NCI-H128 (cell line): ENCODE measurements around the gene HSPD1.
"Not testable (repeated sequence)": the region's sequence is repeated elsewhere in the genome, so short reads cannot be mapped to it uniquely, and the experiment has no call there.

ENCODE experiments used
- DNase-seq: peaks from one replicate; lab custom pipeline; 2025; ENCODE audit not compliant: unreplicated experiment; lab: John Stamatoyannopoulos, UW

Gene HSPD1

DNA sequence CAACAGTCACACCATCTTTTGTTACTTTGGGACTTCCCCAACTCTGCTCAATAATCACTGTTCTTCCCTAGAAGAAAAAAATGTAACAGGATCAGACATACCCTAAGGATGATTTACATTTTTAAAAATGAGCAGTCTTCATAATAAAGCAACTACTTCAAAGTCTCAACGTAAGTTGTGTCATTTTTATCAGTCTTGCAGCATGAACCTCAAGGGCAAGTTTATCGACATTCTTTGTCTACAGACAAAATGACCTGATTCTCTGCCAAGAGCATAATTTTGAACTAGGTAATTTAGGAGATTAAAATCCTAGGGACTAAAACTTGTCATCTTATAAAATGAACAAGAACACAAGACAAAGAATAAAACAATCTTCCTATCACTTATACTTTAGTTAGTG lies 2.3 kb downstream of the HSPD1 start:
- DNase-seq = no peak

DNA sequence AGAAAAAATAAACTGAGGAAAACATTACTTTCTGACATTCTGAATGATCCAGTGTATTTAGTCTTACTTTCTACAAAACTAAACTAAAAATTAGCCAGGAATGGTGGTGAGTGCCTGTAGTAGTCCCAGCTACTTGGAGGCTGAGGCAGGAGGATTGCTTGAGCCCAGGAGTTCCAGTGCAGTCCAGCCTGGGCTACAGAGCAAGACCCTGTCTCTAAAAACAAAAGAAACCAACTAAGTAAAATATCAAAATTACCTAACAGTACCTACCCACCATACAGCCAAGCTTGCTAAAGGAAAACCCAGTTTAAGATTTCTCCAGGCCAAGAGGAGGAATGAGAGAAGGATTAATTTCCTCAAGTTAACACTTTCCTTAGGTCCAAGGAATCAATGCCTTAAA lies 2.9 kb downstream of the HSPD1 start:
- no peak for DNase-seq

DNA sequence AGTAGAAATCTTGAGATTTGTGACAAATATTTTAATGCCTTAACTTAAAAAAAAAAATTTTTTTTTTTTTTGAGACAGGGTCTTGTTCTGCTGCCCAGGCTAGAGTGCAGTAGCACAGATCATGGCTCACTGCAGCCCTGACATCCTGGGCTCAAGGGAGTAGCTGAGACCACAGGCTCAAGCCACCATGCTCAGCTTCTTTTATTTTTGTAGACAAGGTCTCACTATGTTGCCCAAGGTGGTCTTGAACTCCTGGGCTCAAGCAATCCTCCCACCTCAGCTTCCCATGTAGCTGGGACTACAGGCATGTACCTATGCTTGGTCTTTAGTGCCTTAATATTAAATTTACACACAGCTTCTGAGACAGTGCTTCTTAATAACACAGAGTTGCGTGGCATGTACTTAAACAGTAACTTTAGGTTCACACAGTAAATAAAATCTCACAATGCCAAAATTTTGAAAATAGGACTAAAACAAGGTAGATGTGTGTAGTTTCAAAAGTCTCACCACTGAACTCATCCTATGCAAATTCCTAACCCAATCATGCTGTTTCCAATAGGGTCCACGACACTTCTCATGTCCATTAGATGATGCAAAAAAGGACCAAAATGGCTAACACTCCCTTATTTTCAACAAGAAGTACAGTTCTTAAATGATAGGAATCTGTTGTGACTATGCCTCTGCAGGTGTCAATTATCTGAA lies 4.1 kb downstream of the HSPD1 start:
- no peak for DNase-seq

DNA sequence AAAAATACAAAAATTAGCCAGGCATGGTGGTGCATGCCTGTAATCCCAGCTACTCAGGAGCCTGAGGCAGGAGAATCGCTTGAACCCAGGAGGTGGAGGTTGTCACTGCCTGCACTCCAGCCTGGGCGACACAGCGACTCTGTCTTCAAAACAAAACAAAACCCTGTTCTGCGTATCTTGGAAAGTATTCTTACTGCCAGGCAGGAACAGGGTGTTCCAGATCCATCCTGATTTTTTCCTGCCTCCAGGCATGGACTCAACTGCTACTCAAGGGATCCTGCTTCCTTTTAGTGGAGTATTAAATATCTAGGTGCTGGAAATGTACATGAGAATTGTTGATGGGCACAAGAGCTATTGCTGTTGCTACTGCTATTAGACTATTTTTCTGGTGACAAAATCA lies 12.3 kb downstream of the HSPD1 start:
- no peak for DNase-seq

DNA sequence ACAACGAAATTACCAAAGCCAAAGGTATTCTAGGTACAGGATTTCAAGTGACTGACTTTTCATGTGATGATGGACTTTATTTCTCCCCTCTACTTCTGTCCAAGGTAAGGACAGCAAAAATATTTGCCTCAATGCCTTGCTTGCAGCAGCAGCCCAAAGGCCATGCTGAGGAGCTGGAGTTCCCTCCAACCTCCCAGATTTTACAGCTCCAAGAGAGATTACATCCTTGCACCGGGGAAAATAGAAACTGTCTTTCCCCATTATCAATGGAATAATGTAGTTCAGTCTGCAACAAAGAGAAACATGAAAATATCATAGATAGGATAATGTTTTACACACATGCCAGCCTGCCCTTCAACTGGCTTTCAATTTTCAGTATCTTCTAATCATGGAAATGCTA lies 13.5 kb downstream of the HSPD1 start:
- DNase-seq = no peak

DNA sequence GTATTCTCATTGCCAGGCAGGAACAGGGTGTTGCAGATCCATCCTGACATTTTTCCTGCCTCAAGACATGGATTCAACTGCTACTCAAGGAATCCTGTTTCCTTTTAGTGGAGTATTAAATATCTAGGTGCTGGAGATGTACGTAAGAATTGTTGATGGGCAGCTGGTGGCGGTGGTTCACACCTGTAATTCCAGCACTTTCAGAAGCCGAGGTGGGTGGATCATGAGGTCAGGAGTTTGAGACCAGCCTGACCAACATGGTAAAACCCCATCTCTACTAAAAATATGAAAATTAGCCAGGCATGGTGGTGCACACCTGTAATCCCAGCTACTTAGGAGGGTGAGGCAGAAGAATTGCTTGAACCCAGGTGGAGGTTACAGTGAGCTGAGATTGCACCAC lies 15.4 kb downstream of the HSPD1 start:
- DNase-seq = not testable (repeated sequence)

DNA sequence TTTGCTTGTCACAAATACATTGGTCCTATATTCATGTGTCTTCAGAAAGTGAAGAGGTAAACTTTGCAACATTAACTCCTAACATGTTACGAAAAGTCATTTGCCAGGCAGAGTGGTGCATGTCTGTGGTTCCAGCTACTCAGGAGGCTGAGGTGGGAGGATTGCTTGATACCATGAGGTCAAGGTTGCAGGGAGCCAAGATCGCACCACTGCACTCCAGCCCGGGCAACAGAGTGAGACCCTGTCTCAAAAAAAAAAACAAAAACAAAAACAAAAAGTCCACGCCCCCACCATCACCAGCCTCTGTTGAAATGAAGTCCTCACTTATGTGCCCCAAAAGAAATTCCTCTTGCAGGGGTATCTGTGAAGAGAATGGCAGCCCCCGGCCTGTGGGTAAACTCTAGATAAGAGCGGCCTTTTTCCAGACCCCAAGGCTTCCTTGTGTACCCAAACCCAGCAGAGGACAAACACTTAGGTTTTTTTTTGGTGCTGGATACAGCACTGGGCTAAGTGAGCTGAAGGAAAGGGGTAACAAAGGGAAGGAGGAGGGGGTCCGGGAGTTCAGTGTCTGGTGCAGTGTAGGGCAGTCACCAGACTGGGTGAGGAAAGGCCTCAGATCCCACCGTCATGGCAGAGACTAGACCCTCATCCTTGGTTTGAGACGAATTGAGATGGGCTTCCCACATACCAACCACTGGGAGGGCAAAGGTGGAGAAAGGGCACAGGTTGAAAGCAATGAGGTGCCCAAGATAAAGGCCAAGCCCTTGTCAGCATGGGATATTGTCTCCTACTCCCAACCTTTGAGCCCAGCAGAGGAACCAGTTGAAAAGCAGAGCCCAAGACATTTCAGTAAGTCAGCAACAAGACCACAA lies 19.2 kb downstream of the HSPD1 start:
- DNase-seq = no peak

DNA sequence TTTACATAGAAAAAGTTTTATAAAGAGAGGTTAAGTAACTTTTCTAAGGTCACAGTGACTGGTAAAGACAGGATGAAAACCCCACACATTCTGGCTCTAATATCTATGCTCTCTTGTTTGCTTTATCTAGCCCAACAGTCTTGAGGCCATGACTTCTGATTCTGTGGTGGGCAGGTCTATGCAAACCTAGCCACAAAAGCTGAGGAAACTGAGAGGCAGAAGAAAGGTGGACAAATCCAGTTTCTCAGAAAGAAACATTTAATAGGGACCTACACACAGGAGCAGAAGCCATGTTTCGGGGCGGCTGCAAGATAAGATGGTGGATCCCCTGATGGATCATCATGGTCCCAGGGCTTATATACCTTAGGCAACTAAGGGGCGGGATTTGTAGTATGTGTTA lies 21.8 kb downstream of the HSPD1 start:
- DNase-seq = no peak

DNA sequence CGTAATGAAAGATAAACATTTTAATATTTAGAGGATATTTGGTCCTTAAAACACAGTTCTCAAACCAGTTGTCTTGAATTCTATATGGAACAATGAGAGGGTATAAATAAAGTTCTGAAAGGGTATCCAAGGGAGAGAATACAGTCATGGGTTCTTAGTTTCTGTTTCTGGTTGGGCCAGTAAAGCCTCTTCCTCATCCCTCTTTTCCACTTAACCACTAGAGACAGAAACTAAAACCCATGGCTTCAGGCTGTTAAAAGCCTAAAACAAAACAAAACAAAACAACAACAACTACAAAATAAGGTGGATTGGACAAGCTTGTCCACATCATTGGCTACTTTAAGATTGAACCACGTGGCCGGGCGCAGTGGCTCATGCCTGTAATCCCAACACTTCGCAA lies 27.5 kb downstream of the HSPD1 start:
- DNase-seq = no peak

DNA sequence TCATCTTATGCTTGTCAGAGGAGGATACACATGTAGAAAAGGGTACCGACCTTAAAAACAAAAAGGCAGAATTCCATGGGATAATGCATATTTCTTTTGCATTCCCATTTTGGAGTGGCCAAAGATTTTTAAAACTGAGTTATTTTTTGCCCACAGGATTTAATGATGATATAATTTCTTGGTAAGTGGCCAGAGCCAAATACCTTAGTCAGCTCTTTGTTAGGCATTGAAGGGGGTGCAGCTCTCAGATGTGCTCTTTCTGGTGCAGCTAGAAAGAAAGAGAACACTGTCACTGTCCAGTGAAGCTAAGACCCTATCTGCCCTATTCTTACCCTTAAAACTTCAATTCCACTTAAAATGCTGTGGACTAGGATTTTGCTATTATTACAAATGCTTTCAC lies 35.5 kb downstream of the HSPD1 start:
- DNase-seq = no peak

DNA sequence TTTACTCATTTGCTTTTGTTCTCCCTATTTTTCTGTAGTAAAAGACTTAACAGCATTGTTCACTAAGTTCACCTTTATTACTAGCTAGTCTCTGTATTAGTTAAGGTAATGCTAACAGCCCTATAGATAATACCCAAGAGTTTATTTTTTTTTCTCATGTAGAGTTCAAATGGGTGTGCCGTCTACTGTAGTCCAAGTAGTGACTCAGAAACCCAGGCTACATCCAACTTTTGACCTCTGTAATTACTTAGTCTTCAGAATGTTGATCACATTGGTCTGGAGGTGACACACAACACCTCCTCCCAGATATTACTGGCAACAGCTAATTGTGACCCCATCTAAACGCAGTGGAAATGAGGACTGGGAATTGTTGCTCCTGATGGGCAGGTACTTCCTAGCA lies 38.6 kb downstream of the HSPD1 start:
- no peak for DNase-seq

DNA sequence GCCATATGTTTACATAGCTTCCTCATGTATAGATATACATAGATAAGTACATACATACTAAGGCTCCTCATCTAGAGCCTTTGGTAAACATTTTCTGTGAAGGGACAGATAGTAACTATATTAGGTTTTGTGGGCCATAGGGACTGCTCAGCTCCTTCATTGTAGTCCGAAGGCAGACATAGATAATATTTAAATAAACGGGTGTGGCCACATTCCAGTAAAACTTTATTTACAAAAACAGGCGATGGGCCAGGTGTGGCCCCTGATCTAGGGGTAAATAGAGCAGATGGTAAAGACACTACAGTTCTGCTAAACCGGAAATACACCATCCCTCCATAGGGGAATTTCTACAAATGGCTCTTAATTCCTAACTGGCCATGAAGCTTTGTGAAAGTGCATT lies 39.0 kb downstream of the HSPD1 start:
- DNase-seq = no peak

DNA sequence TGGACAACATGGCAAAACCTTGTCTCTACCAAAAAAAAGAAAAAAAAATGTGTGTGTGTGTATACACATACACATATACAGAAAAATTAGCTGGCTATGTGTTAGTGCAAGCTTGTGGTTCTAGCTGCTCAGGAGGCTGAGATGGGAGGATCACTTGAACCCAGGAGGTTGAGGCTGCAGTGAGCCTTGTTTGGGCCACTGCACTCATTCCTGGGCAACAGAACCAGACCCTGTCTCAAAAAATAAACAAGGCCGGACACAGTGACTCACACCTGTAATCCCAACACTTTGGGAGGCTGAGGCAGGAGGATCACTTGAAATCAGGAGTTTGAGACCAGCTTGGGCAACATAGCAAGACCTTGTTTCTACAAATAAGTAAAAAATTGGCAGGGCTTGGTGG lies 44.2 kb downstream of the HSPD1 start:
- DNase-seq = no peak

DNA sequence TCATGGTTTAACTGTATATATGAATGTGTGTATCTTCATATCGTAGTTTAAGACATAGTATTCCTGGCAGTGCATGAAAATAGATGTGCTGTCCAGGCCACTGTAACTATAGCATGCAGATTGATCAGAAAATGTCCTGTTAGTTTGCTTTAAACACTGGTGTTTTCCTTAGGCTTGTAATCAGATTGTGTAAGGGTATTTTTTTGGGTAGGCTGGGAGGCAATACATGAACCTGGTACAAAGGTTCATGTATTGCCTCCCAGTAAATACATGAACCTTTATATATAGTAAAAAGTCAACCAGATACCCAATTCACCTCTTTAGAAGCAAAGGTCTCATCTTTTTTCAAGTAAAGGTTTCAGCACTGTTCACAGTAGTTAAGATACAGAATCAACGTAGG lies 44.7 kb downstream of the HSPD1 start:
- no peak for DNase-seq

DNA sequence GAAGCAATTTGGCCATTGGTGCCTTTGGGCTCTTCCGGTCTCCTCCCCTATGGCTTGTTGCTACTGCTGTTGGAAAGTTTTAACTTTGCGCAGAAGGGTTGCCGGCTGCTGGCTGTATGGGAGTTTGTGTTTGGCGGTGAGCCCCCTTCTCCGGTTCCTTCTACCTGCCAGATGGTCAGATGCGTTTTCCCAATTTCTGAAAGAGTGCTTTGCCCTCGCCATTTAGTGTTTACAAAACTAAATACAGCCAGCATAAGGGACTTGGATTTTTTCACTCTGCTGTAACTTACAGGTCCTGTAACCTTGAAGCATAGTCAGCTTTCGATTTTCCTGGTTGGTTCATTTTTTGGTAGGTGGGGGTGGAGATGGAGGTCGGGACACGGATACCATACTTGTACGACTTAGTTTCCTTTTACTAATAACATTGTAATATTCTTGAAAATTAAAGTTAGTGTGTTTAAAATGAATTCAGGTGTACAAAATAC lies 45.7 kb downstream of the HSPD1 start:
- DNase-seq = no peak

DNA sequence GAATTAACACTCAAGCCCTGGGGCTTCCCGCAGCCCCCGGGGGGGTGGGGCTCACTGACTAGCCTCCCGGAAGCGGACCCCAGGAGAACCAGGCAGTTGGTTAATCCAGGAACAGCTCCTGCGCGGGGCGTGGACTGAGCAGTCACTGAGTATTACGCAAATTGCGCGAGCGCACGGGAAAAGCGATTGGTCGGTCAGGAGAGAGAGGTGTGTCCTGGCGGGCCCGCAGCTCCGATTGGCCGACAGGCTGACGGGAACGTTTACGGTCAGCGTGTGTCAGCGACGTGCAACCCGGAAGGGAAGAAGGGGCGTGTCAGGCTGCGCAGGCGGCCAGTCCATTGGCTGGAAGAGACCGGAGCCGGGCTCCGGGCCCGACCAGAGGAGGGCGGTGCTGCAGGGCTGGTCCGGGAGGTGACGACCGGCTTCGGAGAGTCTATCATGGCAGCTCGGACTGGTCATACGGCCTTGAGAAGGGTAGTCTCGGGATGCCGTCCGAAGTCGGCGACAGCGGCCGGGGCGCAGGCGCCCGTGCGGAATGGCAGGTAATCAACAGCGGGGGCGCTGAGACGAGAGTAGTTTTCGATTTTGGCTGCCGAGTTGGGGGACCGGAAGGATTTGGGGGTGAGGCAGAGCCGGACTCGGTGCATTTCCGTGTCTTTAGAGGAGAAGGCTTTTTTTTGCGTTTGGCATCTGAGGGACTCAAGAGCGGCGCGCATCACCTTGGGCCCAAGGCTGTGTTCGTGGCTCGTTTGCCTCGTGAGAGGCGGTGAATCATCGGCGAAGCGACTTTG lies 46.3 kb downstream of the HSPD1 start, which contains the start of gene COQ10B:
COQ10B (plus strand) TSS at position 430 of the 791 bp plus-strand sequence; CDS start at position 439, 9 bp downstream.
- DNase-seq = peak; percentile 95

DNA sequence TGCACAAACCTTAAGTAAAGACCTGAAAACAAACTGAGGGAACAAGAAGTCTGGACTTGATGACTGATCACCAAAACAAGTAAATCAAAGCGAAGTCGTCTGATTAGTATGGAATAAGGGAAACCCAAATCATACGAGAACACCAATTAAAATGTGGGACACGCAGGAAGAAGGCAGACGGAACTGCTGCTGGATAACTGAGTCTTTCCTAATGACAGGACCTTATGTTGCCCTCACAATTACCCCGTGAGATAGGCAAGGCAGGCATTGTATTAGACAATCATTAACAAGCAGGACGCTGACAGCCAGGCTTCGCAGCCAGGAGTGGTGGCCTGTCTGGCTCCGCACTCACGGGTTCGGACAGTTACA lies 46.9 kb downstream of the HSPD1 start:
- no peak for DNase-seq

DNA sequence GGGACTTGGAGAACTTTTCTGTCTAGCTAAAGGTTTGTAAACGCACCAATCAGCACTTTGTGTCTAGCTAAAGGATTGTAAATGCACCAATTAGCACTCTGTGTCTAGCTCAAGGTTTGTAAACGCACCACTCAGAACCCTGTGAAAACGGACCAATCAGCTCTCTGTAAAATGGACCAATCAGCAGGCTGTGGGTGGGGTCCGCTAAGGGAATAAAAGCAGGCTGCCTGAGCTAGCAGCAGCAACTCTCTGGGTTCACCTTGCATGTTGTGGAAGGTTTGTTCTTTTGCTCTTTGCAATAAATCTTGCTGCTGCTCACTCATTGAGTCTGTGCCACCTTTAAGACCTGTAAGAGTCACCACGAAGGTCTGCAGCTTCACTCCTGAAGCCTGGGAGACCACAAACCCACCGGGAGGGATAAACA lies 48.7 kb downstream of the HSPD1 start:
- DNase-seq = not testable (repeated sequence)

DNA sequence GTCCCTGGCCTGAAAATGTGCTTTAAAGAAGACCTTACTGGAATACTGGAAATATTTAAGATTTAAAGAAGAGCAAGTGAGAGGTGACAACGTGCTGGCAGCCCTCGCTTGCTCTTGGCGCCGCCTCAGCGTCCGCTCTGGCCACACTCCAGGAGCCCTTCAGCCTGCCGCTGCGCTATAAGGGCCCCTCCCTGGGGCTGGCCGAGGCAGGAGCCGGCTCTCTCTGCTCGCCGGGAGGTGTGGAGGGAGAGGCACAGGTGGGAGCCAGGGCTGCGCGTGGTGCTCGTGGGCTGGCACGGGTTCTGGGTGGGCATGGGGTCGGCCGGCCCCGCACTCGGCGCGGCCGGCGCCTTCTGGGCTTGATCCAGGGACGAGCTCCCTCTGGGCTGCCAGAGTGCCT lies 49.2 kb downstream of the HSPD1 start:
- no peak for DNase-seq

DNA sequence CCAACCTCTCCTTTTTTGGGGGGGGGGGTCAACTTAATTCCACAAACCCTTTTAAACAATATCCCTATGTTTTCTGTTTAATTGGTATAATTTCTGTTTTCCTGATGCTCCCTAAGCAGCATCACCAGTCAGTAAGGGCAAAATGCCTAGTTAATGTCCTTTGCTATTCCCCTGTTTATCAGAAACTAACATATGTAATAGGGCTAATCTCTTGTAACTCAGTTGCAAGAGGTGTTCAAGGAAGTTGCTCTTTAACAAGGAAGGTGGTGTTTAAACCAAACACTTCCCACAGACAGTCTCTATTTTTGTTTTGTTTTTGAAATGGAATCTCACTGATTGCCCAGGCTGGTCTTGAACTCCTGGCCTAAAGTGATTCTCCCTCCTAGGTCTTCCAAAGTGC lies 52.8 kb downstream of the HSPD1 start:
- DNase-seq = no peak

DNA sequence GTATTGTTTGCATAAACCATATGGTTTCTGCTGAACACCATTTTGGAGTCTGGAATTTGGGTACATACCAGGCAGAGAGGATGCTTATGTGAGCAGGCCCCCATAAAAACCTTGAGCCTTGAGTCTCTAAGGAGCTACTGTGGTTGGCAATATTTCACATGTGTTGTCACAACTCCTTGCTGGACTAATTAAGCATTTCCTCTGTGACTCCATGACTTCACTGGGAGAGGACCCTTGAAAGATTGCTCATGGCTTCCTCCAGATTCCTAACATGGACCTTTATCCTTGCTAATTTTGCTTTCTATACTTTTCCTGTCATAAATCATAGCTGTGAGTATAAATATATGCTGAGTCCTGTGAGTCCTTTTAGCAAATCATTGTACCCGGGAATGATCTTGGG lies 53.9 kb downstream of the HSPD1 start:
- no peak for DNase-seq

DNA sequence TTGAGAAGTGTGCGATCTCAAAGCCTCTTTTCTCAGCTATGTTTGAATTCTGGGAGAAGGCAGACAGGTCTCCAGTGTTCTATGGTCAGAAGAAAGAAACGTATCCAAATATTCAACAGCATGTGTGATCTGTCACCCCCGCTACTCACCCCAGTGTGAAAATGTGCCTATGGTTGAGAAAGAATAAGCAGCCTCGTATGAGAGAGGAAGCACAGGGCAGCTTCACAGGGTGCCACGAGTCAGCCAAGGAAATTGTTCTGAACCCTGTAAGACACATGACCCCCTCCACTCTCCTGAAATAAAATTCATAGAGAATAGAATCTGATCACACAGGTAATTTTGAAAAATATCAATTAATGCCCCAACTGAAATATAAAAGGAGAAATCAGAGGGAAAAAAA lies 56.8 kb downstream of the HSPD1 start:
- DNase-seq = no peak
